Renal cortex interstitium (tissue), 11 donors: Measurements from ENCODE around the gene SHISA5. TPM values are rescaled to one million over a fixed set of nuclear protein-coding genes. Genes with fewer than 3 reads are reported as not detected.
"Not testable (repeated sequence)": the region's sequence is repeated elsewhere in the genome, so short reads cannot be mapped to it uniquely, and the experiment has no call there.

Experiments
- DNase-seq, 11 donors: peaks; one replicate each; pipeline ENCODE4 v3.0.0-alpha.2; 2013; ENCODE audit warnings: low read depth in 9 of 11, low spot score in 4 of 11; ENCODE audit errors: extremely low read depth in 1 of 11
- polyA plus RNA-seq, 3 donors: library from polyadenylated mRNA; unstranded; fragments of 120-200 nt; gene quantifications; one replicate each; pipeline ENCODE4 v1.2.1, GENCODE V29; 2013; ENCODE audit not compliant: insufficient read length in 3 of 3

Gene SHISA5
- polyA plus RNA-seq, 3 donors: 93.2 to 120 (median 101) TPM

DNA sequence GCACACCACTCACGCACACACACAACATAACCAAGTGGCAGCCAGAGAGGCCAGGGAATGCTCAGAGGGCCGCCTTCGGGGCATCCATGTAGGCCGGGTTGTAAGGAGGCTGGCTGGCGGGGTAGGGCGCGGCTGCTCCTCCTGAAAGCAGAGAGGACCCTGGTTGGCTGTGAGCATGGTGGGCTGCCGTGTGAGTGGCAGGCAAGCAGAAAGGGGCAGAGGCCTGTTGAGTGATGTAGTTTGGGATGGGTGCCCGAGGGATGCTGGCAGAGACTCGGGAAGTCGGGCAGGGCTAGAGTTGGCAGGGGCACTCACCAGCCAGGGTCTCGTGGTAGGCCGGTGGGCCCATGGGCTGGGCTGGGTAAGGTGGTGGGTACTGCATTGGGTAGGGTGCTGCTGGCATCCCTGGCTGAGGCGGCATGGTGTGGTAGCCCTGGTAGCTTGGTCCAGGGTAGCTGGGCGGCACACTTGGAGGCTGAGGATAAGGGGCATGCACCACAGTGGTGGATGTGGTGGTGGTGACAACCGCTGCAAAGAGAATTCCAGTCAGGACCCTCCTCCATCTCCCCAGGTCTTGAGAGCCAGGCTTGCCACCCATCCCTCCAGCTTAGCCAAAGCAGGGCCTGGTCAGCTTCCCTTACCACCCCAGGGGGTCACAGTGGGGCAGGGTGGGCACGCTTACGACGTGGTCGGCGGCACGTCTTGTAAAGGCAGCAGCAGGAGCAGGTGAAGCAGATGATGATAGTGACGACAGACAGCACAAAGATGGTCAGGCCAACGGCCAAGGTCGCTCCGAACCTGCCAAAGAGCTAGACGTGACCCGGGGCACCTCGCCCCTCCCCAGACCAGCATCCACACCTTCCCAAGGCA is 34.7 kb downstream of the SHISA5 start:
- DNase-seq: no peak

DNA sequence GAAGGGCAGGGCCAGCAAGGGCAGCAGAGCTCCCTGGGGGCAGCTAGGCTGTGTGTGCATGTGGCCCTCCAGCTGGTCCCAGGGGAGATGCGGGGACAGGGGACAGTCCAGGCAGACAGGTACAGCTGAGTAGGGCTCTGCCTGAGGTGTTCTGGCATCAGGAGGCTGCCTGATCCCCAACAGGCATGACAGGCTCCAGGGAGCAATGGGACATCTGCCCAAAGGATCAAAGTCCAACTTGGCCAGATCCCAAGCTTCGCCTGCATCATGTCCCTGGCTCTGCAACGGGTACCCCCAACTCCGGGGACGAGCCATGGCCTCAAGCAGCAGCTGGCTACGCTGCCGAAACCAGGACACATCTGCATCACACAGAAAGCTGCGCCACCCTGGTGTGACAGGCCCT is 35.6 kb downstream of the SHISA5 start:
- no peak for DNase-seq

DNA sequence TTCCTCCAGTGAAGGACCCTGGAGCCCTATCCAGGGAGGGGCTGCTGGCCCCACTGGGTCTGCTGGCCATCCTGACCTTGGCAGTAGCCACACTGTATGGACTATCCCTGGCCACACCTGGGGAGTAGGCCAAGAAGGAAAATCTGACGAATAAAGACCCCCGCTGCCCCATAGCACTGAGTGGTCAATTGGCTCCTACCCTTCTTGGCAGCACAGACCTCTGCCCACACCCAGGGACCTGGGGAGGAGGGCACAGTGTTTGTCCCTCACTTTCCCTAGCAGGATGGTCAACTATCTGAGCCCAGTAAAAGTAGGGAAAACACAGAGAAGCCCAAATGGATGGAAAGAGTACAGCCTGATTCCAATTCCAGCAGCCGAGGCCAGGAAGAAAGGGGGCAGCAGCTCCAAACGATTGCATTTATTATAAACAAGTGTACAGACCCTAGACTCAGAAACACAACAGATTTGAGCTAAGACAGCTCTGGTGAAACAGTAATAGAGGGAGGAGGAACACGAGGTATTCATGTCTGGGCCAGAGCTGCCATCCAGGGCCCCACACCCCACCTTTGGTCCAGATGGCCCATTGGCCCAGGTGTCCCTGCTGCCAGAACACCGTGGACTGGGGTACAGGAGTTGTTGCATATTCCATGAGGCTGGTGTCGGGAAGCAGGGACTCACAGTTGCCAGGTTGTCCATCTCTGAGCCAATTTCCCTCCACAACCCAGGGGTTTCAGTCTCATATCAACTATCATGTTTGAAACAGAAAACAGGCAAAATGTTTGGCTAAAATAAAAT is 36.3 kb downstream of the SHISA5 start:
- DNase-seq: no peak

DNA sequence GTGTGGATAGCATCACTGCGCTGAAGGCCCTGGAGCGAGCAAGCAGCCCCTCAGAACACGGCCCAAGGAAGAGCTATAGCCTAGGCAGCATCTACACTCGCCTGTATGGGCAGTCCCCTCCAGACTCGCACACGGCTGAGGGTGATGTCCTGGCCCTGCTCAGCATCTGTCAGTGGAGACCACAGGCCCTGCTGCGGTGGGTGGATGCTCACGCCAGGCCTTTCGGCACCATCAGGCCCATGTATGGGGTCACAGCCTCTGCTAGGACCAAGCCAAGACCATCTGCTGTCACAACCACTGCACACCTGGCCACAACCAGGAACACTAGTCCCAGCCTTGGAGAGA is 36.9 kb downstream of the SHISA5 start:
- DNase-seq: no peak

DNA sequence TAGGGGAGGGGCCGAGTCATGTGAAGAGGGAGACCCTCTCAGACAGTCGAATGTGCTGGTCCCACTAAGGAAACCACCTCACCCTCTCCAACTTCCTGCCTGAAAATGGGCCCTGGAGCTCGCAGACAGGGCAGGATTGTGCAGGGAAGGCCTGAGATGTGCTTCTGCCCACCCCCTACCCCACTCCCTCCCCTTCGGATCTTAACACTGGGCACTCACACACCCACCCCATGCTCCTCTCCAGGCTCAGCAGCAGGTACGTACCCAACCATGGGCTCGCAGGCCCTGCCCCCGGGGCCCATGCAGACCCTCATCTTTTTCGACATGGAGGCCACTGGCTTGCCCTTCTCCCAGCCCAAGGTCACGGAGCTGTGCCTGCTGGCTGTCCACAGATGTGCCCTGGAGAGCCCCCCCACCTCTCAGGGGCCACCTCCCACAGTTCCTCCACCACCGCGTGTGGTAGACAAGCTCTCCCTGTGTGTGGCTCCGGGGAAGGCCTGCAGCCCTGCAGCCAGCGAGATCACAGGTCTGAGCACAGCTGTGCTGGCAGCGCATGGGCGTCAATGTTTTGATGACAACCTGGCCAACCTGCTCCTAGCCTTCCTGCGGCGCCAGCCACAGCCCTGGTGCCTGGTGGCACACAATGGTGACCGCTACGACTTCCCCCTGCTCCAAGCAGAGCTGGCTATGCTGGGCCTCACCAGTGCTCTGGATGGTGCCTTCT is 37.4 kb downstream of the SHISA5 start:
- DNase-seq: no peak

DNA sequence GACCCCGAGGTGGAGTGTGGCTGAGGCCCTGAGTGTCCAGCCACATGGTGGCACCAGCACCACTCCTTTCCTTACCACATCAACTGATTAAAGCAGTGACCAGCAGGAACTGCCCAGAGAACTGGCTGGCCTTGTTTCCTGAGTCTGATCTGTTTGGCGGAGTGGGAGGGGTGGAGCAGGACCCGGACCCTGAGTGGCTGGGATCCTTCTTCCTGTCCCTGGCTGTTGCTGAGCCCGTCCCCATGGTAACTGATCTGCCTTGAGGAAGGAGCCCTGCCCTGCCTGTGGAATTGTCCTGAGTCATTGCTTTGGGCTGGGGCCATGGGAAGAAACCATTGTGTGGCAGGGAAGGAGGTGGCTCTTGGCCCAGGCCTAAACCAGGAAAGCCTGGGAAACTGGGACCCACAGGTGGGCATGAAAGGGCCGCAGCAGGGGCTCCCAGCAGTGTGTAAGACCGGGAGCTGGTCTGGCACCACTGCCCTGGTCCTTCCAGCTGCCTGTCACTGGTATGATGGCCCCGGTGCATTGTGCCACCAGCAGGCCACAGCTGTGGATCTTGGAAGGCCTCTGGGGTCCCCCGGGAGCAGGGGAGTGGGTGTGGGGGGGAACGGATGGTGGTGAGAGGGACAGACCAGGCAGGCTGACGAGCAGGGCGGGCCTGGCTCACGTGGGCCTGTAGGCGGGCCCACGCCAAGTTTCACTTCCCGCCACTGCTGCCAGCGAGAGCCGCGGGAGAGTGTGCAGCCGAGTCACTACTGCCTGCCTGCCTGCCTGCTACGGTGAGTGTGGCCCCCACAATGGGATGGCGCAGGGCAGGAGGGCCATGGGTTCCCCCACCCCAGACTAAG is 38.2 kb downstream of the SHISA5 start:
- peak; percentile 91 to 99 (median 97) for DNase-seq

DNA sequence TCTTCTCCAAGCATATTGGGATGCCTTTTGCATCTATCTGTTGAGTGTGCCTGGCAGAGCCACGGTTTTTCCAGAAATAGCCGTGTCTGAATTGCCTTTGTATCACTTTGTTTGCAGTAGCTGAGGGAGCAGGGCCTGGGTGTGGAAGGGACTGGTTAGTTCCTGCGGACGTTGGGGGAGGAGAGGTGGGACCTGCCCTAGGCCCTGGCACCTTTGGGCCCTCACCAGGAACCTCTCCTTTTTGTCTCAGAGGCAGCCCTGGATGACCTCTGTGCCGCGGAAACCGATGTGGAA is 38.8 kb downstream of the SHISA5 start:
- peak in 1 of 11 donors; percentile 32 for DNase-seq

DNA sequence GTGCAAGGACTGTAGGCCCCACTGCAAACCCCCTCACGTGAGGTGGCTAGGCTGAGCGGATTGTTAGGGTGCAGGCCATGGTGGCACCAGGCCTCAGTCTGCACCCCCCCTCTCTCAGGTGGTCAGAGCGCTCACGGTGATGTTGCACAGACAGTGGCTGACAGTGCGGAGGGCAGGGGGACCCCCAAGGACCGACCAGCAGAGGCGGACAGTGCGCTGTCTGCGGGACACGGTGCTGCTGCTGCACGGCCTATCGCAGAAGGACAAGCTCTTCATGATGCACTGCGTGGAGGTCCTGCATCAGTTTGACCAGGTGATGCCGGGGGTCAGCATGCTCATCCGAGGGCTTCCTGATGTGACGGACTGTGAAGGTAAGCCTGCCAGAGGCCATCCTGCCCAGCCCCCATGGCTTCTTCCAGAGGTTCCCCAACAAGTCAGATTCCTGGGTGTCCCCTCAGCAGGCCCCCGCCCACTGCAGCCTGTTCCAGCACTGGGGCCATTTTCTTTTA is 39.2 kb downstream of the SHISA5 start:
- DNase-seq: no peak

DNA sequence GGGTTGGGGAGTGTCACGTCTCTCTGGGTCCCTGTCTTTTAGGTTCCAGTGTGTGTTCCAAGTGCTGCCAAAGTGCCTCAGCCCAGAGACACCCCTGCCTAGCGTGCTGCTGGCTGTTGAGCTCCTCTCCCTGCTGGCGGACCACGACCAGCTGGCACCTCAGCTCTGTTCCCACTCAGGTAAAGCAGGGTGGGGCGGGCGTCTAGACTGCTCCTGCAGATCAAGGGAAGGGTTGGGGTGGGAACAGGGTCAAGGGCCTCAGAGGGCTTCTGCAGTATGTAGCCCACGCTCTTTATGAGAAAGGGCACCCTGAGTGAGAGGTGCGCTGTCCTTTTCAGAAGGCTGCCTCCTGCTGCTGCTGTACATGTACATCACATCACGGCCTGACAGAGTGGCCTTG is 40.3 kb downstream of the SHISA5 start:
- no peak for DNase-seq

DNA sequence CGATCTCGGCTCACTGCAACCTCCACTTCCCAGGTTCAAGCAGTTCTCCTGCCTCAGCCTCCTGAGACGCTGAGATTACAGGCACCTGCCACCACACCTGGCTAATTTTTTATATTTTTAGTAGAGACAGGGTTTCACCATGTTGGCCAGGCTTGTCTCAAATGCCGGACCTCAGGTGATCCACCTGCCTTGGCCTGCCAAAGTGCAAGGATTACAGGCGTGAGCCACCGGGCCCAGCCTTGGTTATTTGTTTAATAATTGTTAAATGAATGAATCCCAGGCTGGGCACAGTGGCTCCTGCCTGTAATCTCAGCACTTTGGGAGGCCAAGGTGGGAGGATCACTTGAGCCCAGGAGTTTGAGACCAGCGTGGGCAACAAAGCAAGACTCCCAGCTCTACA is 42.2 kb downstream of the SHISA5 start:
- not testable (repeated sequence) for DNase-seq

DNA sequence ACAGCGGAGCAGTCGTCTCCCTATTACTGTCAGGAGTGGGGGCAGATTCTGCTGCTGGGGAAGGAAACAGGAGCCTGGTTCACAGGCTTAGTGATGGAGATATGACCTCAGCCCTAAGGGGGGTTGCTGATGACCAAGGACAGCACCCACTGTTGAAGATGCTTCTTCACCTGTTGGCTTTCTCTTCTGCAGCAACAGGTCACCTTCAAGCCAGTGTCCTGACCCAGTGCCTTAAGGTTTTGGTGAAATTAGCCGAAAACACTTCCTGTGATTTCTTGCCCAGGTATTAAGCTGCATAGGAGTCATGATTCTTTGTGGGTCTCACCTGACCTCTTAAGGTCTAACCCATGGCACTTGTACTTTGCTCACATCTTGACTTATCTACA is 43.5 kb downstream of the SHISA5 start:
- DNase-seq: no peak

DNA sequence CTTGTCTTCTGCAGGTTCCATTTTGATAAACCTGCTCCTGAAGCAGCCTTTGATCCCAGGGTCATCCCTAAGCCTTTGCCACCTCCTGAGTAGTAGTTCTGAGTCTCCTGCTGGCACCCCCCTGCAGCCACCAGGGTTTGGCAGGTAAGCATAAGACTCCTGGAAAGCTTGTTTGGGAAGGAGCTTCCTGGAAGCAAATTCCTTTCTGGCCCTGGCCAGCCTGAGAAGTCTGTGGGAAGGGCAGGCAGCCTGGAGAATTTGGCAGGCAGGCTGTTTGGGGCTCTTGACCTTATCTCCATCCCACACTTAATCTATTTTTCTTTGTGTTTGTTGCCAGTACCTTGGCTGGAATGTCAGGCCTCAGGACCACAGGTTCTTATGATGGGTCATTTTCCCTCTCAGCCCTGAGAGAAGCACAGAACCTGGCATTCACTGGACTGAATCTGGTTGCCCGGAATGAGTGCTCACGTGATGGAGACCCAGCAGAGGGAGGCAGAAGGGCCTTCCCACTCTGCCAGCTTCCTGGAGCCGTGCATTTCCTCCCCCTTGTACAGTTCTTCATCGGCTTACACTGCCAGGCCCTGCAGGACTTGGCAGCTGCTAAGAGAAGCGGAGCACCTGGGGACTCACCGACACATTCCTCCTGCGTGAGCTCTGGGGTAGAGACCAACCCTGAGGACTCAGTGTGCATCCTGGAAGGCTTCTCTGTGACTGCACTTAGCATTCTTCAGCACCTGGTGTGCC is 44.0 kb downstream of the SHISA5 start:
- DNase-seq: no peak

DNA sequence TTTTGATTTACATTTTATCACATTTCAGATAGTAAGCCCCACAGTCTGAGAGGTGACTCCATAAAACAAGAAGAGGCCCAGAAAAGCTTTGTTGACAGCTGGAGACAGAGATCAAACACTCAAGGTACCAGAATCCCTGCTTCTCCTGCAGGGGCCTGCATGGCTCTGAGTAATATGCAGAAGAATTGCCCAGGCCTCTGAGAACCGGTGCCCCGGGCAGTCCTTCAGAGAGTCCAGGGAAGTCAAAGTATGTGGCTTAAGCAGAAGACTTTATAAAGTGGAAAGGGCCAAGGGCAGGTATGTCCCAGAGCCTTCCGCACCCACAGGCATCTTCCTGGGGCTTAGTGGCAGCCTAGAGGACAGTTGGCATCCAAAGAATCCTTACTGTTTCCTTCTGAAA is 44.6 kb downstream of the SHISA5 start:
- no peak for DNase-seq

DNA sequence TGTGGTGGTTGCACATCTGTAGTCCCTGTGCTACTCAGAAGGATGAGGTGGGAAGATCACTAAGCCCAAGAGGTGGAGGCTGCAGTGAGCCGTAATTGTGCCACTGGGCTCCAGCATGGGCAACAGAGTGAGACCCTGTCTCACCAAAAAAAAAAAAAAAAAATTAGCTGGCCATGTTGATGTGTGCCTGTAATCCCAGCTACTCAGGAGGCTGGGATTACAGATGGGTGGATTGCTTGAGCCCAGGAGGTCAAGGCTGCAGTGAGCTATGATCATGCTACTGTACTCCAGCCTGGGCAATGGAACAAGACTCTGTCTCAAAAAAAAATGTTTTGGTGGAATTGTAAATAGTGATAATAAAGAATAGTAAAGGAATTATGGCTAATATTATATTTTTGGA is 47.5 kb downstream of the SHISA5 start:
- DNase-seq: no peak

DNA sequence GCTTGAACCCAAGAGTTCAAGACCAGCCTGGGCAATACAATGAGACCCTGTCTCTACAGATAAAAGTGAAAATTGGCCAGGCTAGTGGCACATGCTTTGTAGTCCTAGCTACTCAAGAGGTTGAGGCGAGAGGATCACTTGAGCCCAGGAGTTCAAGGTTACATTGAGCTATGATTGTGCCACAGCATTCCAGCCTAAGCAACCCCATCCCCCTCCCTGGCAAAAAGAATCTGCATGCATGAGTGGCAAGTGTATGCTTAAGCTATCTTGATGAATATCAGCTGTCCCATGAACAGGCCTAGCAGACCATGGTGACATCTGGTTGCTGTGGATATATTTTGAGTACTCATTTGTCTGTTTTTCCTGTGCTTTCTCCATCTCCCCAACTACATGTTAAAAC is 52.7 kb downstream of the SHISA5 start:
- no peak for DNase-seq

DNA sequence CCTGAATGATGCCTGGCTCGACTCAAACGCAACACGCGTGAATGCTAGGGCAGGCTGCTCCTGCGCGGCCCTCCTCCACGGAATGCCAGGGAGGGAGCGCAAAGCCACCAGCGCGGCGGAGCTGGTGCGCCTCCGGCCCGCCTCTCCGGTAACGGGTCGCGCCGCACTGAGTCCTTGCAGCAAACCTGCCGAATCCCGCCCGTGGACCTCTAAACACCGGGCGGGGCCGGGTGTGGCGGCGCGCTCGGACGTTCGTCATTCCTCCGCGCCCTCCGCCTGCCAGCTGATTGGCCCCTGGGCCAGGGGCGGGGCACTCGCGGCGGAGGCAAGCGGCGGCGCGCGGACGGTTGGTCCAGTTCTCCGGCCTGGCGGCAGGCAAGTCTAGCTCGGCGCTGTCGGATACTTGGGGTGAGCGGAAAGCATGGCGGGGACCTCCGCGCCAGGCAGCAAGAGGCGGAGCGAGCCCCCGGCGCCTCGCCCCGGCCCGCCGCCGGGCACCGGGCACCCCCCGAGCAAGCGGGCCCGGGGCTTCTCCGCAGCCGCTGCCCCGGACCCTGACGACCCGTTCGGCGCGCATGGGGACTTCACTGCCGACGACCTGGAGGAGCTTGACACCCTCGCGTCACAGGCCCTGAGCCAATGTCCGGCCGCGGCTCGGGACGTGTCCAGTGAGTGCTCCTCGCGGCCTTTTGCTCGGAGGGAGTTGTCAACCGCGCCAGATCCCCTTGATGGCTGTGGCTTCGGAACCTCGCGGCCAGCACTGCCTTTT is 57.4 kb downstream of the SHISA5 start, which contains the start of gene ATRIP:
TSS of gene ATRIP (plus strand) at position 313 of the 769 bp plus-strand sequence. CDS start at position 422, 109 bp downstream.
- peak in 7 of 11 donors; percentile 62 to 88 (median 84) for DNase-seq

DNA sequence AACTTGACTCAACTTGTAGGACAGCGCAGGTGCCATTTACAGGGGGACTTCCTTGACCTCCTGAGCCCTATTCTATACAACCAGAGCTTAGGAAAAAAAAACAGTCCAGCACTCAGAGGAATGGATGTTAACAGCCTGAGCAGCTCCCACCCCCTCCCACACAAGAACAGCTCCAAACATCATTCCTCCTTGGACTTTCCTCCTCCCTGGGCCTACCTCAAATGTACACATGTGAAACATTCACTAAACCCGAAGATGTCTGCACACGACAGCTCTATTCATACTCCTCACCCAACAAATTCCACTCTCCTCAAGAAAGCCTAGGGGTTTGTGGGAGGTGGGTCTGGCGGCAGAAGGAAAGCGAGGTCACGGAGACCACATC is 57.9 kb downstream of the SHISA5 start:
- DNase-seq: no peak
